HuH-7 (cell line): ENCODE results near the gene RHOH.

Experiments
- DNase-seq: peaks from one replicate; pipeline ENCODE4 v3.0.0; 2011; ENCODE audit warnings: low spot score

RHOH gene

GRCh38 chr4:40205259-40206198, 8.7 kb downstream of the RHOH start:
- DNase-seq: no peak

- DNase-seq: no peak
Measured at GRCh38 chr4:40206426-40206825, 9.6 kb downstream of the RHOH start.

GRCh38 chr4:40209401-40209800, 12.6 kb downstream of the RHOH start:
- DNase-seq: no peak

GRCh38 chr4:40210776-40211175, 13.9 kb downstream of the RHOH start:
- no peak for DNase-seq

GRCh38 chr4:40211224-40212185, 14.7 kb downstream of the RHOH start:
- no peak for DNase-seq

GRCh38 chr4:40212674-40213527, 16.1 kb downstream of the RHOH start:
- no peak for DNase-seq

- DNase-seq: no peak
Measured at GRCh38 chr4:40214038-40214437, 17.2 kb downstream of the RHOH start.

GRCh38 chr4:40214661-40215418, 18.0 kb downstream of the RHOH start:
- no peak for DNase-seq

GRCh38 chr4:40216622-40217366, 20.0 kb downstream of the RHOH start:
- DNase-seq: no peak

- no peak for DNase-seq
Measured at GRCh38 chr4:40221744-40222143, 24.9 kb downstream of the RHOH start.

GRCh38 chr4:40223343-40223742, 26.5 kb downstream of the RHOH start:
- no peak for DNase-seq

- no peak for DNase-seq
Measured at GRCh38 chr4:40224432-40224831, 27.6 kb downstream of the RHOH start.

- no peak for DNase-seq
Measured at GRCh38 chr4:40225497-40225896, 28.7 kb downstream of the RHOH start.

GRCh38 chr4:40227284-40227683, 30.5 kb downstream of the RHOH start:
- DNase-seq: no peak

GRCh38 chr4:40228497-40229365, 31.9 kb downstream of the RHOH start:
- peak; percentile 23 for DNase-seq

GRCh38 chr4:40231316-40231863, 34.6 kb downstream of the RHOH start:
- no peak for DNase-seq

- no peak for DNase-seq
Measured at GRCh38 chr4:40232610-40233009, 35.8 kb downstream of the RHOH start.

- no peak for DNase-seq
Measured at GRCh38 chr4:40233227-40233626, 36.4 kb downstream of the RHOH start.

- no peak for DNase-seq
Measured at GRCh38 chr4:40234519-40235039, 37.7 kb downstream of the RHOH start.
